HG02763 (cell line): ENCODE measurements around the gene CKAP4.

Source experiments
- ATAC-seq: cut with Tn5 transposase; IDR thresholded peaks from one replicate; pipeline ENCODE4 v1.9.1; 2021; ENCODE audit warnings: mild to moderate bottlenecking, moderate library complexity; ENCODE audit not compliant: unreplicated experiment

Gene CKAP4

DNA sequence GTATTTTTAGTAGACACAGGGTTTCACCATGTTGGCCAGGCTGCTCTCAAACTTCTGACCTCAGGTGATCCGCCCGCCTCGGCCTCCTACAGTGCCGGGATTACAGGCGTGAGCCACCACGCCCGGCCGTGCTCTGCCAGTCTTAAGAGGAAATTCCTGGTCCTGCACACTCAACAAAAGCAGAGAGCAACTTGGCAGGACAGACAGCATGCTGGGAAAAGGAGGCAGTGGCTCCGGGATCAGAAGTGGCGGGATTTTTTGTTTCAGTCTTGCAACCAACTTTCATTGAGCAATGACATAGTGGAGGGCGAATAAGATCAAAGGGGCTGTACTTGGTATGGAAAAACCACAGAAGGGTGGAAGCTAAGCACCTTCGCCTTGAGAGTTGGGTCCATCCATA, 2.1 kb downstream of the CKAP4 start:
- no peak for ATAC-seq

DNA sequence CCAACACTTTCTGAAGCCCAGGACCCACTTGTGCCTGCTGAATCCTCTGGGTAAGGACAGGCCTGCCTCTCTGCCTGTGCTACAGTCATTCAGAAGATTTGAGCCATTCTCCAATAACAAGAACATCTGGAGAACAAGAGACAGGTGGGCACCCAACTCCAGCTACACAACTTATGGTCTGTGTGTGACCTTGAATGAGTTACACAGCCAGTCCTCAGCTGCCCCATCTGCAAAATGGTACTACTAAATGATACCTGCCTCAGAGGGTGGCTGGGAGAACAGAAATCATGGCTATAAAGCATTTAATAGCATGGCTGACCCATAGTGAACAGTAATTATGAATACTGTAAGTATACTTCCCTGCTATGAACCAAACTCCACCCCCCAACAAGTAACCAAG, 4.2 kb downstream of the CKAP4 start:
- no peak for ATAC-seq

DNA sequence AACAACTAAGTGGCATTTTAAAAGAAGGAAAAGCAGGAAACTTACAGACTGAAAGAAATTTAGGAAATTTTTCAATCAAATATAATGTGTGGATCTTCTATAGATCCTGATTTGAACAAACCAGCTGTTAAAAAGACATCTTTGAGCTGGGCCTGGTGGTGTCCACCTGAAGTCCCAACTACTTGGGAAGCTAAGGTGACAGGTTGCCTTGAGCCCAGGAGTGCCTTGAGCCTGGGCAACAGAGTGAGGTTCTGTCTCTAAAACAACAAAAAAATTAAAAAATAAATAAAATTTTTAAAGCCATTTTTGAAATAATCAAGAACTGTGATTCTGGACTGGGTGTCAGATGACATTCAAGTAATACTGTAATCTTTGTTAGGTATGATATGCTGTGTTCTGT, 7.0 kb downstream of the CKAP4 start:
- ATAC-seq = no peak

DNA sequence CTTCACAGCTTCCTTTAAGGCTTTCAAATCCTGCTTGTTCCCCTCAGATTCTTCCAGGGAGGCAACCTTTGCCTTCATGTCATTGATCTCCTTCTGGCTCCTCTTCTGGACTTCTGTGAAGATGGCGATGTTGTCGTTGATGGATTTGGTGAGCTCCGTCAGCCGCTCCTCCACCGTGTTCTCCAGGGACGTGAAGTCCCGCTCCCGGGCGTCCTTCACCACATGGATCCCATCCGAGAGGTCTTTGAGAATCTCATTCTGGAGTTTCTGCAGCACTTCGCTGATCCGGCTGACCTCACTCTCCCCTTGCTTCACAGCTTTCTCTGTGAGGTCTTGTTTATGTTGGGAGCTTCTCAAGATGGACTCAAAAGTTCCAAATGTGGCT, 7.9 kb downstream of the CKAP4 start:
- ATAC-seq = no peak

DNA sequence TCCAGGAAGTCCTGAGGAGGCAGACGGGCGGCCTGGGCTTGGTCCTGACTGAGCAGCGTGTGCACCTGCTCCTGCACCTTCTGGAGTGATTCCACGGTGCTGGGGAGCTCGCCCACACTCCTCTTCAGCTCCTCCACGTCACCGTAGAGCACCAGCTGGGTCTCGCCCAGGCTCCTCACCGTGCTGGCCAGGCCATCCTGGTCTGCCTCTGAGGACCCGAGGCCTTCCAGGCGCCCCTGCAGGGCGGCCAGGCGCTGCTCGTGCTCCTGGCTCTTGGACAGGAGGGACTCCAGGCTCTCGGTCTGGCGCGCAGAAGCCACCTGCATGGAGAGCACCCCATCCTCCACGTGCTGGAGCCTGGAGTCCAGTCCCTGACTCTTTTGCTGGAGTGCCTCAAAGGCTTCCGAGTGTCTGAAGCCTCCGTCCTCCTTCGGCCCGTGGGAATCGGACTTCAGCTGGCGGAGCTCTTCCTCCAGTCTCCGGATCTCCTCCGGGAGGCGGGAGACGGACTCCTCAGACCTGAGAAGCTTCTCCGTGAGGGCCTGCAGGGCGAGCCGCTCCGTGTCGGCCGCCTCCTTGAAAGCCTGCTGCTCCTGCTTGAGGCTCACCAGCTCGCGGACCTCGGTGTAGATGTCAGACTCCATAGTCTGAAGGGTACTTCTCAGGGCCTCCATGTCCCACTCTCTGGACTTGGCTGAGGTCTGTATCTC, 8.4 kb downstream of the CKAP4 start:
- no peak for ATAC-seq

DNA sequence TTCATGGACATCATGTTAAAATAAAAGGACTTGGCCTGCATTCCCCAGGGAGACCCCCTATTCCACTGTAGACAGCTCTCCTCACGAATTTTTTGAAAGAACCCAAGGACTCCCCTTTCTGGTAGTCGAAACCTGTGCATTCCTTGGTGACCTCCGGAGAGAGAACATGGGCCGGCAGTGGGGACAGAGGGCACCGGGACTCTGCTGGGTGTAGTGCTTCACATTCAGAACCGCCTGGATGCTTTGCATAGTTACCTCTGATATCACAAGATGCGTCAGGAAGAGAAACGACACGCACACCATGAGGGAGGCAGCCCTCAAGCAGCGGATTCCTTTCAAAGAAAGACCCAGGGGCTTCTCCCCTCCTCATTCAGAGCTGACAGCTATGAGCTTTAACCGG, 9.7 kb downstream of the CKAP4 start:
- ATAC-seq = no peak

DNA sequence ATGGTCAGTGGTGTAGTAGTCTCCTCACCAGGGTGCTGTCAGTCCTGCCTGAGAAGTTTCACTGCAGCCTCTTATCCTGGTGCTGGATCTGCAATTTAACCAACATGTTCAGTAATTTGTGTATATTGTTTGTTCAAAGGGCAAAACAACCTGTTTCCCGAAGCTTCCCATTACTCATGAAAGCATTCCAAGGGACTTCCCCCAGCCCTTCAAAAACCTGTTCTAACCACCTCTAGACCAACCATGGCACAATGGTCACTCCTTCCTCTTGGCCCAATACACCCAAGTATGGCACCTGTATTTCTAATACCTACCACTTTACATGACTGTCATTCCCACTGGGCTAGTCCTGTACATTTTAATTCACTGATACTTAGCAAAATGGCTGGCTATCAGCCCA, 12.1 kb downstream of the CKAP4 start:
- ATAC-seq = no peak

DNA sequence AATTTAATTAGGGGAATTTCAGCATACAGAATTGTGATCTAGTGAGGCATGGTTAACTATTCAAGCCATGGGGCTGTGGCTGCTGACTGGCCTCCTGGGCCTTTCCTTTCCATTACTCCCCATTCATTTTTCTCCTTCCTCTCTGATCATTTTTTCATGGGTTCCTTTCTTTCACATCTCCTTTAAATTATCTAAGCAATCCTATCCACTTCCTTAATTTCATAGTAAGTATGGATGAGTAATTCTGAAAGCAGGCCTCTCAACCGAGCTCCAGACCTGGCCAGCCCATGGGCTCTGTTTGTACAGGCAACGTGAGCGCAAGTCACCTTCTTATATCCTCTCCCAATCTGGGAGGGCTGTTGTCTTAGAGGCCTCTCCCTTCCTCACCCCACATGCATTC, 13.4 kb downstream of the CKAP4 start:
- no peak for ATAC-seq

DNA sequence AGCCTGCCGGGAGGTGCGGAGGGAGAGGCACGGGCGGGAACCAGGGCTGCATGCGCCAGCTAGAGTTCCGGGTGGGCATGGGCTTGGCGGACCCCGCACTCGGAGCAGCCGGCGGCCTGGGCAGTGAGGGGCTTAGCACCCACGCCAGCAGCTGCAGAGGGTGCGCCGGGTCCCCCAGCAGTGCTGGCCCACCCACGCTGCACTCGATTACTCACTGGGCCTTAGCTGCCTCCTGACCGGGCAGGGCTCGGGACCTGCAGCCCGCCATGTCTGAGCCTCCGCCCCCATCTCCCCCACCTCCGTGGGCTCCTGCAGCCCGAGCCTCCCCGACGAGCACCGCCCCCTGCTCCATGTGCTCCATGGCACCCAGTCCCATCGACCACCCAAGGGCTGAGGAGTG, 14.8 kb downstream of the CKAP4 start:
- ATAC-seq = no peak

DNA sequence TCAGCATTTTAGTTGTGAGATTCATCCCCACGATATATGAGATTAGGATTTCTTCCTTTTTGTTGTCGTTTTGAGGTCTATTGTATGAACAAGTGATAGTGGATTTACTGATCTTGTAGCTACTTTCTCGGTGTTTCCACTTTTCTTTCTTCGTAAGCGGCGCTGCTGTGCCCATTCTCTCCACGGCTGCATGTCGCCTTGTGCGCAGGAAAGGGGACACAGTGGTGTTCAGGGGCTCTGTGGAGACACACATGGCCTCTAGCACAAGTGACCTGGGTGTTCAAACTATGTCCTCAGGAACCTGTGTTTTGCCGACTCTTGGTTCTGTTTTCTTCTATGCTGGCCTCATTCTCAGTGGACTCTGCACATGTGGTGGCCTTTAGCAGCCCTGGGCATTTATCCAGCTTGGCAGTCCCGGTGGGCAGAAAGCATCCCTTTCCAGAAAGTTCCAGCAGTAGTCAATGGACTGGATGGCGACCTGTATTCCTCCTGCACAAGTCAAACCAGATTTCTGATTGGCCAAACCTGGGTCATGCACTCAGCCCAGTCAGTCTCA, 18.7 kb downstream of the CKAP4 start:
- no peak for ATAC-seq

DNA sequence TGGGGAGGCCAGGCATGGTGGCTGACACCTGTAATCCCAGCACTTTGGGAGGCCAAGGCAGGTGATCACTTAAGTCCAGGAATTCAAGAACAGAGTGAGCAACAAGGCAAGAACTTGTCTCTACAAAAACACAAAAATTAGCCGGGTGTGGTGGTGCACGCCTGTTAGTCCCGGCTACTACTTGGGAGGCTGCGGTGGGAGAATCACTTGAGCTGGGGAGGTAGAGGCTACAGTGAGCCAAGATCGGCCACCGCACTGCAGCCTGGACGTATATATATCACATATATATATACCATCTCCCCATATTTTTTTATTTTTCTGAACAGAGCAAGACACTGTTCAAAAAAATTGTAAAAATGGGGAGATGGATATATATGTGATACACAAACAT, 19.5 kb downstream of the CKAP4 start:
- ATAC-seq = no peak

DNA sequence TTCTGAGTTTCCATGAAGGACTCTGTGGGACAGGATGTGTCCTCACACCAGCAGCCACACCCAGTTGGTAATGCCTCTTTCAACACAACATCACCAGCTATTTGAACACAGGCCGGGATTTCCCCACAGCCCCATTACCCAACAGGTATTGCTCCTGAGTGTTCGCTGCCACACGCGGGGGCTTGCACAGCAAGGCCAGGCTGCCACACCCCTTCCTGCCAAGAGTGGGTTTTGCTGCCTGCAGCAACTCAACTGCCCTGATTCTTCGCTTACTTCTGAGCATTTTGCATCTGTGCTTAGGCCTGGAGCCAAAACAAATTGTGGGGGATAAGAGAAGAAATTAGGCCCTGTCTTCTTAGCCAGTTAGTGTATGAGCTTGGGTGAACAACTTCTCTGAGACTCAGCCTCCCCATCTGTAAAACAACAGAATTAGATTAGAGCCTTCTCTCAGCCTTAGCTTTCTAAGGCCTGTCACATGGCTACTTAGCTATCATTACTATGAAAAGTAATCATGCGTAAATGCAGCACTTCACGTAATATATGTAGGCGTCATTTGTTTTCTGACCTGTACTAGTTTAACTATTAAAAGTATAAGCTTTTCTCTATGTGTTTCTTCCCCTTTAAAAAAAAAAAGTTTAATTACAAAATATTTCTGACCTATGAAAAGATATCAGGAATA, 20.0 kb downstream of the CKAP4 start:
- ATAC-seq = no peak

DNA sequence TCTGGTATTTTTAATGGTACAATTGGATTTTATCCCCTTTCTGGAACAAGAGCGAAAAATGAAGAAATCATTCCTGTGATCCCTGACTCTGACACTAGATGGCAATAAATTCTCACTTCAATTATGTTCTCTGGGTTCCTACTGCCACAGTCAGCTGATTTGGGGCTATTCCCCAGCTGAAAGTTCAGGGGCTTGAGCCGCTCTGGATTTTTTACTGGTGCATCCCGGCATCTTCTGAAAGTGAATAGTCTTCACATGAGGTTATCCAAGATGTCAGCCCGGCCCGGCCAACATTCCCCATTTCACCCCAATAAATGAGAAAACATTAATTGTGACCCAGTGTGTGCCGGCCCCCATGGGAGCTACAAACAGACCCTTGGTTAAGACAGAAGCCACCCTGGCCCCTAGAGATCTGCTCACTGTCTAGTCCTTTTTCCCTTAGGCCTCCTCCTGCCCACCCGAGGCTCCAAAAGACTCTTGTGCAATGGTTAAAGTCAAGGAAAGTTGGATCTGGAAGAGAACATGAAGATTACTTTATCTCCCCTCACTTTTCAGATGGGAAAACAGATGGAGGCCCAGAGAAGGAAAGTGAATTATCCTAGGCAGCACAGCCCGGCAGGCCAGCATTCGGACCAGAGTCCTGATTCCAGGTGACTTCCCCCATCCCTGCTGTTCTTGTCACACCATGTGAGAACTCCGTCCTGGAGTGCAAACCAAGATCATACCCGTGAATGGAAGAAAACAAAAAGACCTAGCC, 20.8 kb downstream of the CKAP4 start:
- ATAC-seq = no peak

DNA sequence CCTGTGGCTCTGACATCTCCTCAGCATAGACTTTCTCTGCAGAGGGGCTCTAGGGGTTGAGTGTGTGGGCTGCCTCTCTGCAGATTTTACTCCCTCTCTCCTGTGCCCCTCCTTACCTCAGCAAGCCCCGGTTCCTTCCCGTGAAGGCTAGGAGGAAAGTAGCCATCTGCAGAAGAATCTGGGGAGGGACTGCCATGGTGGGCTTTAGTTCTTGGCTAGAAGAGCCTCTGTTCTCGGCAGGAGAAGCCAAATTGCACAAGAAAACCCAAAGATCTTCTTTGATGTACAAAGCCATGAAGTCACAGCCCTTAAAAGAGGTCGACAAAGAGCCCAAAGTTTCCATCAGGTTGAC, 23.5 kb downstream of the CKAP4 start:
- ATAC-seq = no peak

DNA sequence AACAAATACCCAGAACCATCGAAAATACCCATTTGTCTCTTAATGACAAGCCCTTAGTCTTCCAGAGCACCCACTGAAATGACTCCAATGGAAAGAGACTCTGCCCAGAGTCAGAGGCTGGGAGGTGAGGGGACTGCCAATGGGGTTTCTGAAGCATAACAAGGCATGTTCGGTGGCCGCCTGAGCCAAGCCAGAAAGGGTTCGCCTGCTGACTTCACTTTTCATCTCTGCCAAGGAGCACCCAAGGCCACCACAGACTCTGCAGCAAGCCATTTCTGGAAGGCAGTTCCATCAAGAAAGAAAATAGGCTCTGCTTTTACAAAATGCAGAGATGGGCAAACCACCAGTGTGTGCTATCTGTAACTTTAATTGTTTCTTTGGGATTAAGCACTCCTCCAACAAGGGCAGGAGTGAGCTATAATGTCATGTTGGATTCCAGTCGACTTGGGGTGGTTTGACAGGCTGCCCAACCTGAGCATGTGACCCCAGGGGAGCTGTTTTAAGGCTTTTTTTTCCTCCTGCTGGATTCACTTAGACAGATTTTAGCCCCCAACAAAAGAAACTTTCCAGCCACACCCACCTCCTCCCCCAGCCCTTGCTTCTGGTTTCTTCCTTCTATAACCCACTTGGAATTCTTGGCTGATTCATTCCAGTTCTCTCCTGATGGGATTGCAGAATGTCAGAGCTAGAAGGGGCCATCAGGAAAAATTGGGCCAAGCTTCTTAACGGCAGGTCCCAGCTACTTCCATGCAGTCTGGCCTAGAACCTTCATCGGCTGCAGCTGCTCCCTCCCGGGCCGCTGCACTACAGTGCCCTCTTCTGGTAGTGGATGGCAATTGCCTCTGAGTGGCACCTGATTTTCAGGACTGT, 24.1 kb downstream of the CKAP4 start:
- ATAC-seq = no peak

DNA sequence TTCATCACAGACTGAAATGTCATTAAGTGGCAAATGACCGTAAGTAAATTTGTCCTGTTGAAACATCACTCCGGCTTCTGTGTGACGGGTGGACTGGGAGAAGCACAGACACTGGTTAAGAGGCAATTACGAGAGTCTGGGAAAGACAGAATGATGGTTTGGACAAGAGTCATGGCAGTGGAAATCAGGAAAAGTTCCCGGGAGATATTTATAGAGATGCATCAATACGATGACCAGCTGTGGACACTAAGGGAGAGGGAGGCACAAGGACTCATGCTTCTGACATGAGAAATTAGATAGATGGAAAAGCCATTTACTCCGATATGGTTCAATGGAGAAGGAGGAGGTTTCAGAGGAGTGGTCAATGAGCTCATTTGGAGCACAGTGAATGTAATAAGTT, 27.3 kb downstream of the CKAP4 start:
- no peak for ATAC-seq

DNA sequence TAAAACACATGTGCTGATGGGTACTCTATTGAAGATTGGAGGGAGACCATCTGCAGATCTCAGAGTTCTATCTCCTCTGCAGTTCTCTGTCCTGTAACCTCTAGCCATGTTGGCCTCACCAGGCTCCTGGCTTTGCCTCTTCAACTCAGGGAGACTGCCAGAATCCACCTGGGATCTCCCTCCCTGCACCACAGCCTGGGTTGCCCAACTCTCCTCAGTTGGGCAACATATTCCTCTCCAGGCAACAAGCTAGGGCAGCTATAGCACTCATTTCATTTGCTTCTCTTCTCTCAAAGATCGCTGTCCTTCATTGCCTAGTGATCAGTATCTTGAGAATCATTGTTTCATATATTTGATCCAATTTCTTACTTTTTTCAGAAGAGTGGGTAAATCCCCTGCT, 28.8 kb downstream of the CKAP4 start:
- no peak for ATAC-seq

DNA sequence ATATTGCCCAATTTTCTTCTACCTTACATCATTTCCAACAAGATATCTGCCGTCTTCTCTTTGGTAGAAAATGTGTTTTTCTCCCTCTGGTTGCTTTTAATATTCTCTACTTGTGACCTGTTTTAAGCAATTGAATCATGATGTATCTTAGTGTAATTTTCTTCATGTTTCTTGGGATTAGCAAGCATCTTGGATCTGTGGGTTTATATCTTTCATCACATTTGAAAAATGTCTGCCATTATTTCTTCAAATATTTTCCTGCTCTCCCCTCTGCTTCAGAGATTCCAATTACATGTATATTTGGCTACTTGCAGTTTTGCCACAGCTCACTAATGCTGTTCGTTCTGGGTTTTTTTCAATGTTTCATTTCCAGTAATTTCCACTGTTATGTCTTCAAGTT, 30.1 kb downstream of the CKAP4 start:
- no peak for ATAC-seq

DNA sequence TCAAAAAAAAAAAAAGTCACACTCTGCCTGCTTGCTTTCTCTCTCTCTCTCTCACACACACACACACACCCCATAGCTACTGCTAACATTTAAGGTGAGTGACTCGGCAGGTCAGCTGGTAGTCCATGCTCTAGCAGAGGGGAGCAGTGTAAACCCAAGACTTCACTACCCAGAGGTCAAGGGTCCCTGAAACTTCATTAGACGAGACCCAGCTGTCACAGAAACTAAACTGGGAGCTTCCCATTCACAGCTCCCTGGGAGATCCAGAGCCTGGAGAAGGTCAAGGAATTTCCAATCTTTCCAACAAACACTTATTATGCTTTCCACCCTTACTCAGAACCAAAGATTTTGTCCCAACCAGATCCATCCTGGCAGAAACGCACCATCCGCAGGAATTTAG, 33.2 kb downstream of the CKAP4 start:
- no peak for ATAC-seq

DNA sequence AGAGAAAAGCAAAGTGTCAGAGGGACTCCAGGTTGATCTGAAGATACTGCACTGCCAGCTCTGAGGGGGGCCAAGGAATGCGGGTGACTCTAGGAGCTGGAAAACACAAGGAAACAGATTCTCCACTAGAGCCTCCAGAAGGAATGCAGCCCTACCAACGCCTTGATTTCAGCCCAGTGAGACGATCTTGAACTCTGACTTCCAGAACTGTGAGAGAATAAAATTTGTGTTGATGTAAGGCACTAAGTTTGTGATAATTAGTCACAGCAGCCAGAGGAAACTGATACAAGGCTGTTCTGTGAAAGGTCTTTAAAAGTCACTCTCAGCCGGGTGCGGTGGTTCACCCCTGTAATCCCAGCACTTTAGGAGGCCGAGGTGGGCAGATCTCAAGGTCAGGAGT, 34.2 kb downstream of the CKAP4 start:
- ATAC-seq = no peak

DNA sequence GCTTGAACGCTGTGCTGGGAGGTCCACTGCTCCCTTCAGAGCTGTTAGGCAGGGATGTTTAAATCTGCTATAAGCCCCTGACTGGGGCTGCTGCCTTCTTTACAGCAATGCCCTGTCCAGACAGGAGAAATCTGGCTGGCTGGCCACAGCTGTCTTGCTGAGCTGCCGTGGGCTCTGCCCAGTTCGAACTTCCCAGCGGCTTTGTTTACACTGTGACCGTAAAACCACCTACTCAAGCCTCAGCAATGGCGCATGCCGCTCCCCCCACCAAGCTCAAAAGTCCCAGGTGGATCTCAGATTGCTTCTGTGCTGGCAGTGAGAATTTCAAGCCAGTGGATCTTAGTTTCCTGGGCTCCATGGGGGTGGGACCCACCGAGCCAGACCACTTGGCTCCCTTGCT, 35.8 kb downstream of the CKAP4 start:
- ATAC-seq = no peak
